Medulla oblongata (tissue), 1 donor: ENCODE data around the gene TBC1D26.
"Not testable (repeated sequence)": the region's sequence is repeated elsewhere in the genome, so short reads cannot be mapped to it uniquely, and the experiment has no call there.

Experiments
- DNase-seq: peaks from one replicate; pipeline ENCODE4 v3.0.0-alpha.2; 2015; ENCODE audit errors: extremely low spot score

Gene TBC1D26

GRCh38 chr17:15731900-15732299 lies at the start of gene TBC1D26:
Gene TBC1D26 (plus strand): TSS chr17:15732283. CDS start chr17:15735349, 3,066 bp downstream.
- not testable (repeated sequence) for DNase-seq

GRCh38 chr17:15683135-15683534 lies 48.9 kb upstream of the TBC1D26 start:
- not testable (repeated sequence) for DNase-seq

GRCh38 chr17:15683824-15684478 lies 48.1 kb upstream of the TBC1D26 start, which contains the start of gene TRIM16:
Gene TRIM16 (minus strand): TSS chr17:15684311. CDS start chr17:15651609, 32,702 bp downstream.
- peak; percentile 76 for DNase-seq

GRCh38 chr17:15687494-15687893 lies 44.6 kb upstream of the TBC1D26 start:
- not testable (repeated sequence) for DNase-seq

- DNase-seq = peak; percentile 20
Observed at GRCh38 chr17:15698967-15699366, 33.1 kb upstream of the TBC1D26 start.

DNA sequence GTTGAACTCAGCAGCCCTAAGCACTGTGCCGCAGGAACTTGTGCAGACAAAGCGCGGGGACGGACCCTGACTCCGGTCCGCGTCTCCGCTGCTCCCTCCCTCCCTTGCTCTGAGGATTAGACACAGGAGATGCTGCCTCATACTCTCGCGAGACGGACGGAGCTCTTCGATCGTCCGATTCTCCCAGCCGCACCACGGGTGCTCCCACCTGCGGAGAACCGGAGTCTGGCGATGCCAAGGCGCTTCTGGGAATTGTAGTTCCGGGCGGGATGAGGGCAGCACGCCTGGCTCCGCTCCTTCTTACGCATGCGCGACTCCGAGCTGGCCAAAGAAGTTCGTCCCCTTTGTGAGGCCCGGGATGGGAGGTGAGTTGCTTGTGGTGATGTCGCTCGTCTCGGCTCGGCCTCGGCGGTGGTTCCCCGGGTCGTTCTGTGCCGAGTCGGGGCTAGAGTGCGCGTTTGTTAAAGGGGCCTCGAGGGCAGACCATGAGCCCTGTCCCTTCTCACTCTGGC lies 32.6 kb upstream of the TBC1D26 start, which contains the start of gene ZNF286A:
TSS of gene ZNF286A (plus strand) at position 340 of the 512 bp plus-strand sequence. CDS start 578 bp downstream, outside the sequence.
- DNase-seq = peak; percentile 100

- DNase-seq = not testable (repeated sequence)
Observed at GRCh38 chr17:15699937-15700336, 32.1 kb upstream of the TBC1D26 start.

GRCh38 chr17:15704239-15704638 lies 27.8 kb upstream of the TBC1D26 start:
- DNase-seq = not testable (repeated sequence)

GRCh38 chr17:15704813-15705212 lies 27.3 kb upstream of the TBC1D26 start:
- DNase-seq = not testable (repeated sequence)

DNA sequence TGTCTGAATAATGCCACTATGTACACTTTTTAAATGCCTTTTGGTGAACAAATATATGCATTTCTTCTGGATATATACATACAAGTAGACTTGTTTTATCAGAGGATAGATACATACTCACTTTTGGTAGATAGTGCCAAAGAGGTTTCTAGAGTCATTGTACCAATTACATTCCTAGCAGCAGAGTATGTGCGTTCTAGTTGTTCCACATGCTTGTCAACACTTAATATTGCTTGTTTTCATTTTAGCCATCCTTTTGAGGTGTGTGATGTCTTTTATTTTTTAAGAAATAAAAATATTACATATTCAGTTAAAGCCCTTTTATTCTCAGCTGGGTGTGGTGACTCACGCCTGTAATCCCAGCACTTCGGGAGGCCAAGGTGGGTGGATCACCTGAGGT lies 23.2 kb upstream of the TBC1D26 start:
- DNase-seq = not testable (repeated sequence)

GRCh38 chr17:15716601-15717563 lies 15.2 kb upstream of the TBC1D26 start:
- not testable (repeated sequence) for DNase-seq

DNA sequence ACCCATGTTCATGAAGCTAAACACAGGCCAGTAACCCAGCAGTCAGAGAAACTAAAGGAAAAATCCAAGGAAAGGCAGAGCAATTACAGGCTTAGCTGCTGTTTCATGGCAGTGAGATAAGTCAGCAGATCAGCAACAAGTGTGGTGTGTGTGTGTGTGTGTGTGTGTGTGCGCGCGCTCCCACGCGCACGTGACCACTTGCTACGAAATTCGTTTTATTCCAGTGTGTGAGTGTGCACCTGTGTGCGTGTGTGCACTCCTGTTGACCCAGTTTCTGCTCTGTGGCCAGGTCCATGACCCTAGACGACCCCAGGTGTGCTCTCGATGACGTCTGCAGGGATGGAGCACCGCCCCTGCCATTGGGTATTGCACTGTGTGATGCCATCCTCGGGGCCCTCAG lies 1.5 kb upstream of the TBC1D26 start:
- DNase-seq = not testable (repeated sequence)

DNA sequence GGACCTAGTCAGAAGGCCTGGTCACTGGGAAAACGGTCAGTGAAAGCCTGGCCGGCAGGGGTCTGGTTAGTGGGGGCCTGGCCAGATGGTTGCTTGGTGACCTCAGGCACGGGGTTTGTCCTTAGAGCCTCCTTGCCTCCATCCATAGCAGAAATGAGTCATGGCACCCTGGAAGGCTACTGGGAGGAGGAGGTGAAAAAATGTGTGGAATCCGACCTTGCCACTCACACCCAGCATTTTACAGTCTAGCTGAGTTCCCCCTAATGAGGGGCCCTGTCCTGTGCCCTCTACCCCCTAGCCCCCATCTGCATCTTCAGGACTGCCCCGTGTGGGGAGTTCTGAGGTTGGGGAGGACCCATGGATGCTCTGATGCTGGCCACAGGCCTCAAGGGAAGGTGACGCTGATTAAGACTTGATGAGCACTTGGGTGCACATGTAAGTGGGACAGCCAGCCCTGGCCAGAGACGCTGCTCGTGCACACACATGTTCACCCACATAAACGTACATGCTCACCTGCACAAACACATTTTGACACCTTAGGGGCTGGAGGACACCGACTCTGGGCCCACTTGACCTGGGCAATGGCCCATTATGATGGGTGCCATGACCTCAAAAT lies 1.2 kb downstream of the TBC1D26 start:
- not testable (repeated sequence) for DNase-seq

GRCh38 chr17:15736578-15736977 lies 4.5 kb downstream of the TBC1D26 start:
- not testable (repeated sequence) for DNase-seq

DNA sequence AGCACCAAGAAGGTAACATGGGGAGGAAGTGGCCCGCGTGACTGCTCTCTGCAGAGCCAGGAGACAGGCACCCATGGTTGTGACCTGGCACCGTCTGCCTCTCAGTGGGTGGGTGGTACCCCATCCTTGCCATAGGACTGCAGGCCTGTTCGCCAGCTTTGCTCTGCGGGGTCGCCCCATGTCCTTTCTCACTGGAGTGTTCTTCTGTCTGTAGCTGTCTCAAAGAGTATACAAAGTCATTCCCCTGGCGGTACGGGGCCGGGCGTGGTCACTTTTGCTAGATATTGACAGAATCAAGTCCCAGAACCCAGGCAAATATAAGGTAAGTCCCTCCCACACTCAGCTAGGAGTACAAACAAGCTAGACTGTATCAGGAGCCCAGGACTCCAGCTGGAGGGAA lies 6.0 kb downstream of the TBC1D26 start:
- DNase-seq = no peak

DNA sequence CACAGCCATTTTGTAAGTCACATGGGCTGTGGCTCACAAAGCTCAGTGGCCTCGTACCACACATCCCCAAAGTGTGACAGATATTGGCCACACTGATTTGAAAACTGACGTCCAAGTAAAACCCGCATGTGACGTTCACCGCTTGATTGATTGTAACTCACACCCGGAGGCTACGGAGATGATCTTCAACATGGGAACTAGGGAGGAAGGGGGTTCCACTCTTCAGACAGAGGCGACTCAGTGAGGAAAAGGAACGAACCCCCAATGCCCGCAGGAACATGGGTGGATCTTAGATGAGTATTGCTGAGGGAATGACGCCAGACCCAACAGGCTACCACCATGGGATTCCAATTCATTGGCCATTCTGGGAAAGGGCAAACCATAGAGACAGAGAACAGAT lies 7.2 kb downstream of the TBC1D26 start:
- DNase-seq = not testable (repeated sequence)

GRCh38 chr17:15740041-15740440 lies 8.0 kb downstream of the TBC1D26 start:
- not testable (repeated sequence) for DNase-seq

DNA sequence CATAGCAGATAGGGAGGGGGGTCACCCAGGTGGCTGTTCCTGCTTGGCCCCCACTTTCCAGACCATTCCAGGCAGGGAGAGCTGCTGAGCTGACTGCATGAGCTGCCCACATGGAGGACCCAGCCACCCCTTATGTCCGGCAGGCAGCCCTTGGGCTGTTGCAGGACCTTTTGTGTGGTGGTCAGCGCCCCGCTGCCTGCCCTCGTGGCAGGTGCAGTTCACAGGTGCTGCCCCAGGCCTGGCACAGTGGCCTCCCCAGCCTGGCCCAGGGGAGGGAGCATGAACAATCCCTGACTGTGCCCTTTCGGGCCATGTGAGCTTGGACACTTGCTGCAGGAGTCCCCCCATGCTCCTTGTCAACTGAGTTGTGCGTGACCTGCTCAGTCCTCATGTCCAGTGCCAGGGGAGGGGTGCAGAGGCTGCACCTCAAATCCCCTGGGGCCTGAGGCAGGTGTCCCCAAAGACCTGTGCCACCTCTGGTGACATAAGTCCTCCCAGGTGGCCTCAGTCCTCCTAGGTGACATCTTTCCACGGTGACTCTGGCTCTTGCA lies 8.6 kb downstream of the TBC1D26 start:
- DNase-seq = no peak

- DNase-seq = no peak
Observed at GRCh38 chr17:15741624-15742023, 9.5 kb downstream of the TBC1D26 start.

DNA sequence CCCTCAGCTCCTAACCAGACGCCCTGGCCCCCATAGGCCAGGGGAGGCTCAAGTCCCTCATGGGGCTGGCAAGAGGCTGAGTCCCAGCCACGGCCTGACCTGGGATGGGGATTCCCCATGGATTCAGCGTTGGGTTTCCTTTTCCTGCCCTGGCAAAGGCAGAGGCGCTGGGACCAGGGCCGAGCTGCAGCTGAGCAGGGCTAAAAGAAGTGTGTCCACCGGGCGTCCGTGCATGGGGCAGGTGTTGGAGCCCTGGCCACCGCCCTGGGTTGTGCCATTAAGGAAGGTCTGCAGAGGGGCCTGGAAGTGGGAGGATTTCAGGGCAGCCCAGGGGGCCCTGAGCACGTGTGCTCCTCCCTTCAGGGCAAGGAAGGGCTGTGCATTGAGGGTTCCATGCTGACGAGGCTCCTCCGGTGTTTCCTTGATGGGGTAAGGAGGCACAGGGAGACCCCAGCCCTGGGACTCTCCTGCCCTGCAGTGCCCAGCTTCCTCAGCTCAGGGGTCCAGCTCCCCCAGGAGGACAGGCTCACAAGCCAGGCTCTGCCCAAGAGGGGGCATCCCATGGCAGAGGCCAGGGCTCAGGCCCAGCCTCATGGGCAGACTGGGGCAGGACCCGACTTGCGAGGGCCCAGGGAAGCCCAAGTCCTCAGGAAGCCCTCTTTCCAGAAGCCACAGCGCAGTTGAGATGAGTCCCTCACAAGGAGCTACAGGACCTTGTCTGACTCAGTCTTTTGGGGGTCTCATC lies 10.1 kb downstream of the TBC1D26 start:
- DNase-seq = no peak

- DNase-seq = no peak
Observed at GRCh38 chr17:15742921-15743320, 10.8 kb downstream of the TBC1D26 start.
